GM19395 (cell line): Measurements from ENCODE around the gene ACYP2.

Experiments used
- ATAC-seq: cut with Tn5 transposase; IDR thresholded peaks from one replicate; pipeline ENCODE4 v1.9.1; 2021; ENCODE audit warnings: mild to moderate bottlenecking, moderate library complexity; ENCODE audit not compliant: unreplicated experiment

Gene ACYP2

DNA sequence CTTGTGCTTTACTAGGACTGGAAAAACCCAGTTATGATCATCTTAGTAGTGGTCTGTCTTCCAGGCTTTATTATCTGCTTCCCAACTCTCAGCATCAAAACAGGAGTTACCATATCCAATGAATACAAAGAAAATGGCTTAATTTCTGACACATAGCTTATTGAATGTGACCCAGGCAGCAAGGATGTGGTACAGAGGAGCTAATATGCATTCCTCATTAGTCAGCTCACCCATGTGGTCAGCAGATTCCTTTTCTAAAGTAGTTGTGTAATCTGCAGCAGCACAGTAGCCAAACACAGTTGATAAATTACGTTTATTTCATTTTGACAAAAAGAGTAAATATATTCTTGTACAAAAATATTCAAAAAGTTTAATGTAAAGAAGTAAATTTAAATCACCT is 97.0 kb downstream of the ACYP2 start:
- no peak for ATAC-seq

DNA sequence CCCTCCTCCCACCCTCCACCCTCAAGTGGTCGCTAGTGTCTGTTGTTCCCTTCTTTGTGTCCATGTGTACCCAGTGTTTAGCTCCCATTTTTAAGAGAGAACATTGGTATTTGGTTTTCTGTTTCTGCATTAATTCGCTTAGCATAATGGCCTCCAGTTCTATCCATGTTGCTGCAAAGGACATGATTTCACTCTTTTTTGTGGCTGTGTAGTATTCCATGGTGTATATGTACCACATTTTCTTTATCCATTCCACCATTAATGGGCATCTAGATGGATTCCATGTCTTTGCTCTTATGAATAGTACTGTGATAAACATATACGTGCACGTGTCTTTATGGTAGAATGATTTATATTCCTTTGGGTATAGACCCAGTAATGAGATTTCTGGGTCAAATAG is 97.7 kb downstream of the ACYP2 start:
- ATAC-seq: no peak

- no peak for ATAC-seq
Measured at GRCh38 chr2:54224997-54225396, 109.6 kb downstream of the ACYP2 start.

DNA sequence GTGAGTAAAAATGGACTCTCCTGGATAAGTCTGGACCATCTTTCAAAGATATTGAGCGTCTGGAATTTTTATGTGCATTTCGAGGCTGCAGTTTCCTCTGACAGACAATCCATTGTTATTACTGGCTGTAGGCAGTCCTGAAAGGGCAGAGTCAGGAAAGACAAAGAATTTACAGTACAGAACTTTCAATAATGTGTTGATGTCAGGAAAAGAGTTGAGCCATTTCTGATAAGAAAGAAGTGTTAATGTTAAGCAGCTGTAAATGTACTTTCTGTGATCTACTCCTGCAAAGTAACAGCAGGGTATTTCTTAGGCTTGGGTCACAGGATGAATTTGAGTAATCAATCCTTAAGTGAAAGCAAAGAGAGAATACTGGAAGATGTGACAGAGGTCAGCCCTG is 110.8 kb downstream of the ACYP2 start:
- ATAC-seq: no peak

DNA sequence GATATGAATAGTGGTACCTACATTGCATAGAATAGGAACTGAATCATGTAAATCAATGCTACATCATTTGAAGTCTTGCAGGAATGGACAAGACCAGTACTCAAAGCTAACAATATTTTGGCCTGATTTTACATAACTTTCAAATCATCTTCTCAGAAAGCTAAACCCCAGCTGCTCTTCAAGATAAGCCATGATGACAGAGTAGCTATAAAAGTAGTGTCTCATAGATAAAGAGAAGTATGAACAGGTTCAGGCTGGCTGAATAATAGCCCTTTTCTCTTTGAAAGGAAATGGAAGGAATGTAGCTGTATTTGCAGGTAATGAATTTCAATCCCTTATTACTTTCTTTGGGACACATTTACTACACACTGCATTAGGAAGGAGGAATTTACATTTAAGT is 112.4 kb downstream of the ACYP2 start:
- ATAC-seq: no peak

DNA sequence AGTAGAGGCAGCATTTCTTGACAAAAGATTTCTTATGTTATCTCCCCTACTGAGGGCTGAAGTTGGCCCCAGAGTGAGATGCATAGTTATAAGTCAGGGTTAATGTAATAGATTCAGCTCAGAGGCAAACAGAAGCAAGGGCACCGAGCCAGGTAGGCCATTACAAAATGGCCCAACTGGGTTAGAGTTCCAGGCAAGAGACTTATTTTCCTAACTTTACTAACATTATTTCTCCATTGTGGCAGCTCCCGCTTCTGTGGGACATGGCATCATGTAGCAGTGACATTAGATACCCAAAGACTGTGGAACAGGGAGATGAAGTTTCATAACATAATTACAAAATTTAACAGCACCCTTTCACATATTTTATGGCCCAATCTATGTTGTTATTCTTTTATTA is 113.5 kb downstream of the ACYP2 start:
- no peak for ATAC-seq

DNA sequence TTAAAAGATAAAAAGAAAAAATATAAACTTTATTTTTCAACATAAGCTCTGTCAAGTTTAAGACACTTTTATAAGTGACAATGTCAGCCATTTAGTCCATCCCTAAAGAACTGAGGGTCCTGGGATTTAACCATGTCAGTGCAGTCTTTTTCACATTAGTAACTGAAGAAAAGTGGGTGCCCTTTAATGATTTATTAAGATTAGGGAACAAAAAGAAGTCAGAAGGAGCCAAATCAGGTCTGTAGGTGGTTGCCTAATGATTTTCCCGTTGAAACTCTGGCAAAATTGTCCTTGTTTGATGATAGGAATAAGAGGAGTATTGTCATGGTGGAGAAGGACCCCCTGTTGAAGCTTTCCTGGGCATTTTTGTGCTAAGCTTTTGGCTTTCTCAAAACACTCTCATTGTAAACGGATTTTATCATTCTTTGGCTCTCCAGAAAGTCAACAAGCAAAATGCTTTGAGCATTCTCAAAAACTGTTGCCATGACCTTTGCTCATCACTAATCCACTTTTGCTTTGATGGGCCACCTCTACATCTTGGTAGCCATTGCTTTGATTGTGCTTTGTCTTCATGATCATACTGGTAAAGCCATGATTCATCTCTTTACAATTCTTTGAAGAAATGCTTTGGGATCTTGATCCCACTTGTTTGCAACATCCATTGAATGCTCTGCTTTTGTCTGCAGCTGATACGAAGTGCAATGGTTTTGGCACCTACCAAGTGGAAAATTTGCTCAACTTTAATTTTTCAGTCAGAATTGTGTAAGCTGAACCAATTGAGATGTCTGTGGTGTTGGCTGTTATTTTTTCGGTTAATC is 118.6 kb downstream of the ACYP2 start:
- ATAC-seq: no peak

GRCh38 chr2:54237428-54237827 is 122.0 kb downstream of the ACYP2 start:
- ATAC-seq: no peak

DNA sequence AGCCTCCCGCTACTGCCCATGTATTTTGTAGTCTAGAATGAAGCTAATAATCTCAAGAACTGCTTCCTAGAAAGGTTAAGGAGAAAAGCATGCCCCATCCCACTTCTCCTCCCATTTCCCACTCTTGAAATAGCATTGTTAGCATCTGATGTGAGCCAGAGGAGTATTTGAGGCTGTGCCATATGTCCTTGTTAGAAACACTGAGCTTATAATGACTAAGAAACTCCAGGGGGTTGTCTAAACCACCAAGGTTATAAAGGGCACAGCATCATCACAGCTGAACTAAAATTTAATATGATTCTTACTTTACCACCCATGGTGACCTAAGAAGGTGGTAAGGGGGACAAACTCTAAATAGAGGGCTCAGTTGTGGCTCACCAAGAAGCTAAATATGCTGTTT is 124.0 kb downstream of the ACYP2 start:
- no peak for ATAC-seq

DNA sequence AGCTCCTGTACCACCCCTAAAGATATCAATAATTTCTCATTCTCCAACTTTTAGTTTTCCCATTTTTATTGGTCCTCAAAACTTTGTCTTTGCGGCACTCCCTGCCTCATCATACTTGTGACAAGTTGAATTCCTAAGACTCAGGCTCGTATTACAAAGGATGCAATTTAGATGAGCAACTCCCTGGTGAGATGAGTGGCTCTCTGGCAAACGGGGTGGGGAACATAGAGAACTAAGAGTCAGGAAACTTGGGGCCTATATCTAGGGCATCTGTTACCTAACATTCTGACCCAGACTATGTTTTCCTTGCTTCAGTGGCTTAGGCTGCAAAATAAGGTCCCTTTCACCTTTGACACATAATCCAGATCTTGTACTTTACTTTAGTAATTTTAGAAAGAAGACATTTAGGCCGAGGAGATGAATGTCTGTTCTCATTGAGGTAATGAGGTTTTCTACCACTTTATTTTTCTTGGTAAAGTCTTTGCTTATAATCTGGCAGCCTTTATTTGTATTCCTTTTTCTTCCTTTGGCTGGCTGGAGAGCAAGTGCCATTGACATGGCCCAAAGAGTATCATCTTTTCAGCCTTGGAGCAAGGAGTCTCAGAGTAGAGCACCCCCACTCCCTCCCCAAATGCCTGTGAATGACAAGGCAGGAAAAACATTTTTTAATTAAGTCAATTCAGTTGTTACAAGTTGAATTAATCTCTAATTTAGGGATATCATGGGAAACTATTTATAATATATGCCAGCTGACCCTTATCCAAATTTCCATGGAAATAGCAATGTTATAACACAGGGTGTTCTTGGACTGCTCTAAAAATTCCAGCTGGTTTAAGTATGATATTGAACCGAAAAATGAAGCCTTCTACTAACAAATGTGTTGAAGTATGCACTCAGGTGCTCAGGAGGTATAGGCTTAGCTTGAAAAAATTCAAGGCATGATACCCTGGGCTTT is 125.4 kb downstream of the ACYP2 start:
- ATAC-seq: no peak

DNA sequence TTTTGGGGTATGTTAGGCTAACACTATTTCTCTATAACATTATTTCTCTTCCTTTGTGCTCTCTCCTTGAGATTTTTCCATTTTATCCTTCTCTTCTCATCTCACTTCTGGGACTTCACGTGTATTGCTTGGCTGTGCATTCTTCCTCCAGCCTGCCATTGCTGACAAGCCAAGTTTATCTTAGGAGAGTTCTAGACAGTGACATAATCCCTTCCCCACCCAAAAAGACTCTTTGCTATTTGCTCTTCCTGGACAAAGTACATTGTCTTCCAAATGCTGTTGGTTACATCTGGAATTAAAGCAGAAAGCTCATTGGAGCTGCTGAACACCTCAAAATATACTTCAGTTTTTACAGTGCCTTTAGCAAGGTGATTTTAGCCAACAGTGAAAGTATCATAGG is 131.7 kb downstream of the ACYP2 start:
- no peak for ATAC-seq

GRCh38 chr2:54249629-54250028 is 134.2 kb downstream of the ACYP2 start:
- ATAC-seq: no peak

DNA sequence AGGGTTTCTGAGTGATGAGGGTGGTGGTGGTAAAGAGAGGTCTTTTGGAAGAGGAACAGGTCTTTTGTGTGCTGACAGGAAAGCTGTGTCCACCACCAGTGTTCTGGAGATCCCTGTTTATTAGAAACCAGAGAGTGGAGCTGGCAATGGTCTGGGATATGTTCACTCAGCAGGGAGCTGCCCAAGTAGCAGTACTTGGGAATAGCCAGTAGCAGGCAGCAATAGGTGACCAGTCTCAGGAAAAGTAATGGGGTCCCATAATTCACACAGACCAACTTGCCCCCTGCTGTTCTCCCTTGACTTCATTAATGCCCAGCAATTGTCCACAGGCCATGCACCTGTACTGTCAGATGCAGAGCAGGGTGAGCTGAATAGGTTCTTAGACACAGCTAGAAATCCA is 138.8 kb downstream of the ACYP2 start:
- ATAC-seq: no peak

DNA sequence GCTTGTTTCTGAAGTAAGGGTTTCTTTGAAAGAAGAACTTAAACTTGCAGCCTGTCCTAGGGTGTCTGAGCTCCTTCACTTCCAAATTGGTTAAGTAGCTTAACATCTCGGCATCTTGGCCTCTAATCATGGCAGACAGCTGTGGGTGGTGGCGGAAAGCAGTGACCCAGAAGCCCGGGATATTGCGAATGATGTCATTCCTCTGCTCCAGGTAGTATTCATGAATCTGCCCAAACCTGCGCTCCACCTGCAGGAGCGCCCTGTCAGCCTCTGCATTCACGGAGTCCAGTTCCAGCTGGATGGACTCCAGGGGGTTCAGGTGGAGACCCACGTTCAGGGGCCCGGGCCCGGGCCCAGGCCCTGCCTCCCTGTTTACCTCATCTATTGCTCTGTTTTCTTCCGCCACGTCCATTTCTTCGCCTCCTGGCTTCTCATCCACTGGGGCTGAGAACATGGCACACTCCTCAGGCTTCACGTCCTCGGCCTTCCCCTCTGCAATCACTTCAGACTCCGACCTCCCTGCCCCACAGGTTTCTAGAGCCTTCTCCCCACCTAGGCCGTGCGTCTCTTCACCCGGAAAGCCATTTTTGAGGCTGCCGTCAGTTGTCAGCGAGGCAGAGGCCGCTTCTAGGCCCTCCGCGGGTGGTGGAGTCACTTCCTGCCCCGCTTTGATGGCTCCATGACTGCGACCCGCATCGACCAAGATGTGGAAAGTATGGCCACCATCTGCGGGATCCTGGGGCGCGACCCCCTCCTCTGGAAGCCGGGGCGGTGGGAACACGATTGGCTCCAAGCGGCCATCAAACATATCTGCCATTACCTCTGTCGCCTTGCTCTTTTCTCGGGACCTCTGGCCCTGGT is 140.0 kb downstream of the ACYP2 start:
- ATAC-seq: no peak

- no peak for ATAC-seq
Measured at GRCh38 chr2:54256091-54256694, 140.8 kb downstream of the ACYP2 start, which contains the start of gene TSPYL6. Gene TSPYL6 (minus strand): TSS chr2:54256229. CDS start chr2:54256151, 78 bp downstream.

DNA sequence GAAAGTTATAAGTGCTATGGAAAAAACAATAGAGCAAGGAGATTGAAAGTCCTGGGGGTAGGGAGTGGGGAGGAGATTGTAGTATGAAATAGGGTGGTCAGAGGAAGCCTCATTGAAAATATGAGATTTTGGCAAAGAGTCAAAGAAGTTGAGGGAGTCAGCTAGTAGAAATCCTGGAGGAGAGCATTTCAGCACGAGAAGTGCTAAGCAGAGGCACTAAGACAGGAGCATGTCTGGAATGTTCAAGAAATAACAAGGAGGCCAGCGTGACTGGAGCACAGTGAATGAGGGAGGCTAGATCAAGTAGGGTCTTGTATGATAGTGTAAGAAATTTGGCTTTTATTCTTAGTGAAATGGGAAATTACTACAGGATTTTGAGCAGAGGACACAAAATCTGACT is 142.8 kb downstream of the ACYP2 start:
- no peak for ATAC-seq

GRCh38 chr2:54259413-54260240 is 144.2 kb downstream of the ACYP2 start:
- ATAC-seq: peak; percentile 96

GRCh38 chr2:54260241-54260595 is 144.8 kb downstream of the ACYP2 start:
- ATAC-seq: no peak

DNA sequence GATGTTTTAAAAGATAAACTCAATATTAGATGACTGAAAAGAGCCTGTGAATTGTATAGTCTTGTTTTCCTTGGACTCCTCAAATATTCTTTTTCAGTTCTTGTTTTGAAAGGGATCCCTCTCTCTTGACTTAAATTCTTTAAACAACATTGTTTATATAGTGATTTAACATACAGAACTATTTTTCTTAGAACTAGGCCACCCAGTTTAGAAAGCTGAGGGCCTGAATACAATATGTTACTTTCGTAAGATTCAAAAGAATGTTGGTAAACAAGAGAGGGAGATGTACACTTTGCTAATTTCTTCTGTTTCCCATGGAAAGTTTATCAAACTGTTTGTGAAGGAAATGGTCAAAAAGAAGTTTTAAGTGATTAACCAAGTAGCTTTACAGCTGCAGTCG is 146.1 kb downstream of the ACYP2 start:
- ATAC-seq: no peak
